Transverse colon (tissue), 4 donors: Measurements from ENCODE around the gene OR52I1. TPM values are rescaled to one million over a fixed set of nuclear protein-coding genes. Genes with fewer than 3 reads are reported as not detected.

Experiments used
- DNase-seq: peaks from one replicate; pipeline ENCODE4 v3.0.0-alpha.2; 2019
- H3K27ac ChIP-seq, 4 donors: fragments of 200-600 bp; sonication (generic); 2 replicates each; pipeline ENCODE4 v1.5.1; 2016 to 2018; ENCODE audit warnings: inconsistent platforms in 4 of 4
- H3K27me3 ChIP-seq: fragments of 200-600 bp; sonication (generic); 2 replicates; pipeline ENCODE4 v1.5.1; 2017; ENCODE audit warnings: inconsistent platforms
- H3K36me3 ChIP-seq, 4 donors: fragments of 200-600 bp; sonication (generic); 2 replicates each; pipeline ENCODE4 v1.5.1; 2017 to 2019; ENCODE audit warnings: inconsistent platforms in 4 of 4
- H3K4me1 ChIP-seq, 4 donors: fragments of 200-600 bp; sonication (generic); 2 replicates each; pipeline ENCODE4 v1.5.1; 2017 to 2020; ENCODE audit warnings: inconsistent platforms in 4 of 4
- H3K4me3 ChIP-seq, 4 donors: fragments of 200-600 bp; sonication (generic); 1 replicate in 1 of 4; 2 replicates in 3 of 4; pipeline versions ENCODE4 v1.5.1 to v1.6.1; 2017 to 2019; ENCODE audit warnings: inconsistent platforms in 4 of 4
- H3K9me3 ChIP-seq, 2 donors: fragments of 200-600 bp; sonication (generic); 2 replicates each; pipeline ENCODE4 v1.5.1; 2017 to 2019; ENCODE audit warnings: inconsistent platforms in 2 of 2
- EP300 ChIP-seq: sonication (generic); formaldehyde crosslinking; IDR thresholded peaks from one replicate; pipeline ENCODE4 v1.6.1; 2017; ENCODE audit warnings: antibody characterized with exemption, low read depth
- POLR2A ChIP-seq: fragments of 450-650 bp; IDR thresholded peaks from one replicate; pipeline ENCODE4 v1.6.1; 2016; ENCODE audit warnings: antibody characterized with exemption, mild to moderate bottlenecking, moderate library complexity
- POLR2AphosphoS5 ChIP-seq, 3 donors: sonication (generic); formaldehyde crosslinking; IDR thresholded peaks; one replicate each; pipeline ENCODE4 v1.6.1; 2016; ENCODE audit warnings: antibody characterized with exemption in 3 of 3
- WGBS, 2 donors: methylation state at CpG; one replicate each; pipeline ENCODE4 v1.1.5; 2018; ENCODE audit warnings: low coverage in 1 of 2; 5-methylcytosine and 5-hydroxymethylcytosine counted together
- in situ Hi-C, 4 donors: fragments of 200-750 bp; cut with MboI; loops; one replicate each; pipeline versions ENCODE4 v1.15.0 to v1.15.1; 2017; ENCODE audit warnings: low sequenced_read_pairs in 3 of 4, low pct_ligation_motif_present in 1 of 4, low pct_unique_long_range_greater_than_20kb in 1 of 4
- intact Hi-C: fragments of 100-400 bp; cut with DNase I; formaldehyde crosslinking; loops from one replicate; pipeline ENCODE4 v1.15.1; 2023; ENCODE audit warnings: low total_unique reads
- total RNA-seq, 4 donors: library from RNA; depleted of rRNA; stranded (reverse); fragments of >200 nt; gene quantifications; one replicate each; pipeline ENCODE4 v1.1.0, GENCODE V29; 2016
- TF ChIP-seq, protein P1 (sequence below), 5 experiments: fragments of 200-600 bp in 3 of 5; fragments of 450-650 bp in 2 of 5; sonication (generic) in 3 of 5; IDR thresholded peaks; 1 replicate in 2 of 5; 2 replicates in 3 of 5; pipeline ENCODE4 v1.5.1; 2016 to 2017; ENCODE audit warnings: antibody characterized with exemption in 5 of 5, inconsistent platforms in 3 of 5, mild to moderate bottlenecking in 2 of 5, moderate library complexity in 1 of 5

OR52I1 gene
- total RNA-seq, 4 donors from 2014 or later: not detected

DNA sequence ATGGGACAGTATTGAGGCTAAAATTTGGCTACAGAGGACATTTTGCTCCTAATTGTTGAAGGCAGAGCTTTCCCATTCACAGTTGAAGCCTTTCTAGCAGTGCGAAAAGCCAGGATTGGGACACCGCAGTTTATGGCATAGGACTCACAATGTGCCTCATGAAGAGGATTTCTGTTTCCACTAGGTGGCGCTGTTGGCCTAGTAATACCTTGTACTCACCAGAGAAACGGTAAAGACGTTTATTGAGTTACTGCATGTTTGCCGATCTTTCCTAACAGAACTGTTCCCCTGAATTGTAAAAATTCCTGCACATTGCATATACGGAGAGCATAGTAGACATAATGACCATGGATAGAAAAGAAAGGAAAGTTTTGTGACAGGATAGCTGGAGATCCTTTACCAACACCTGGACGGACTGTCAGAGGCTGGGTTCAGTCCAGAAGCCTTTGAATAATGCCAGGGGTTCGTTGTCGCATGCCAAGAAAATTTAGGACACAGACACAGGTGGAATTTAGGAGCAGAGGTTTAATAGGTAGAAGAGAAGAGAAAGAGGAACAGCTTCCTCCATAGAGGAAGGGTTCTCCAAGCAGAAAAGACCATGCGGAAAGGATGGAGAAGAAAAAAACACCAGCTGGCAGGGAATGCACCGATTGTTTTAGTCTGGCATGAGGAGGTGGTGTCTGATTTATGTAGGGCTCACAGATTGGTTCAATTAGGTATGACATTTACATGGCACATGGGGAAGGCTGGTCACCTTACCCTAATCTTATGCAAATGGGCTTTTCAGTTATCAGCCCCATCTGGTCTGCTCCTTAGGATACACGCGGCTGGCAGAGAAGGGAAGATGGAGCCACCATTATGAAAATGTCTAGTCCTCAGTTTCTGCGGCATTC is 32.6 kb downstream of the OR52I1 start:
- Histone ChIP-seq H3K4me1 (no peaks in the 10 kb centered on the region), H3K27ac (no peak overlapping the region), H3K27me3 (no peaks in the 10 kb centered on the region), H3K36me3 (no peaks in the 10 kb centered on the region), H3K4me3 (no peak overlapping the region), H3K9me3 (no peaks in the 10 kb centered on the region)
- intact Hi-C loops: loop anchor here (5.0 to 10.0 kb wide), 2 partner anchors 206 to 378 kb away; no protein-coding TSS in a partner anchor
- DNase-seq: peak; percentile 74
- TF ChIP-seq, protein P1, sequence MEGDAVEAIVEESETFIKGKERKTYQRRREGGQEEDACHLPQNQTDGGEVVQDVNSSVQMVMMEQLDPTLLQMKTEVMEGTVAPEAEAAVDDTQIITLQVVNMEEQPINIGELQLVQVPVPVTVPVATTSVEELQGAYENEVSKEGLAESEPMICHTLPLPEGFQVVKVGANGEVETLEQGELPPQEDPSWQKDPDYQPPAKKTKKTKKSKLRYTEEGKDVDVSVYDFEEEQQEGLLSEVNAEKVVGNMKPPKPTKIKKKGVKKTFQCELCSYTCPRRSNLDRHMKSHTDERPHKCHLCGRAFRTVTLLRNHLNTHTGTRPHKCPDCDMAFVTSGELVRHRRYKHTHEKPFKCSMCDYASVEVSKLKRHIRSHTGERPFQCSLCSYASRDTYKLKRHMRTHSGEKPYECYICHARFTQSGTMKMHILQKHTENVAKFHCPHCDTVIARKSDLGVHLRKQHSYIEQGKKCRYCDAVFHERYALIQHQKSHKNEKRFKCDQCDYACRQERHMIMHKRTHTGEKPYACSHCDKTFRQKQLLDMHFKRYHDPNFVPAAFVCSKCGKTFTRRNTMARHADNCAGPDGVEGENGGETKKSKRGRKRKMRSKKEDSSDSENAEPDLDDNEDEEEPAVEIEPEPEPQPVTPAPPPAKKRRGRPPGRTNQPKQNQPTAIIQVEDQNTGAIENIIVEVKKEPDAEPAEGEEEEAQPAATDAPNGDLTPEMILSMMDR (IDR thresholded peaks at IDR 0.05): peak; percentile 67 to 81 (median 68)
- no peak for TF ChIP-seq POLR2A
- WGBS, 2 donors: 44% methylated on average over 11 to 15 of the region's 15 CpGs
- in situ Hi-C loops: loop anchor here (25.0 kb wide), 2 partner anchors 211 to 386 kb away; partner anchors contain the start of gene OR51S1 (in 1 of the 4)

GRCh38 chr11:4636136-4636535 is 42.3 kb downstream of the OR52I1 start:
- no peak for DNase-seq
- in situ Hi-C loops: loop anchor here (10.0 to 25.0 kb wide), 3 partner anchors 201 to 376 kb away; partner anchors contain the start of gene OR51S1 (in 1 of the 4)
- Histone ChIP-seq H3K27me3 (peaks cover 3% of the 10 kb centered on the region), H3K4me3 (no peak overlapping the region), H3K27ac (no peak overlapping the region), H3K9me3 (no peaks in the 10 kb centered on the region), H3K4me1 (peaks cover 0 to 4% (median 0%) of the 10 kb centered on the region in 4 donors), H3K36me3 (no peaks in the 10 kb centered on the region)
- TF ChIP-seq, protein P1 (IDR thresholded peaks at IDR 0.05): no peak
- intact Hi-C loops: loop anchor here (5.0 kb wide), 1 partner anchor 191 kb away; no protein-coding TSS in a partner anchor
- 67 to 76% methylated on average over 2 of the region's 2 CpGs for WGBS, 2 donors

DNA sequence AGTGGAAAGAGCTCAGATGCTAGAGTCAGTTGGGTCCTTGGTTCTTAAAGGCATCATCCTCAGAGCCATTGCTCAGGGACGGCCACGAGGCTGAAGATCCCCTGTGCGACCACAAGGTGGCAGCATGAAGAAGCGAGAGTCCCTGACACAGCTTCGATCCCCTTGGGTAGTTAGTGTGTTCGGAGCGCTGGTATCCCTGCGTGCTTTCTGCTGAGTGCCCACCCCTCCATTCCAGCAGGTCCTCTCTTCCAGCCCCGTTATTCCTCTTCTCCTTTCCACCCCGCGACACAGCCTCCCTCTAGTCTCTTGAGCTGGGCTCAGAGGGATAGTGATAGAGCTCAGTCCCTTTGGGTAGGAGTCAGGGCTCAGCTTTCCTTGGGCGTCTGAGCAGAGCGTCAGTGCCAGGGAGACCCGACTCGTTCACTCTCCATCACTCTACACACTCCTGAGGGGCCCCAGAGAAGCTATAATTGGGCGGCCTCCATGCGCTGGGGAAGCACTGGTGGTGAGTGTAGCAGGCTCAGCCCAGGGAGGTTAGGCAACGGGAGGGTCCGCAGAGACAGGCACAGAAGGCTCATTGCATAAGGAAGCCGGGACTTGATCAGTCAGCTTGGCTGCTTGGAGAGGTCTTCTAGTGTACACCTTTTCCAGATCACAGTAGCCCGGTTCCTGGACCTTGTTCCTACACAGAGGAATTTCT is 43.3 kb downstream of the OR52I1 start, which contains the start of gene OR51D1:
TSS of gene OR51D1 (plus strand) at position 516 of the 700 bp plus-strand sequence. CDS start 2,314 bp downstream, outside the sequence.
- TF ChIP-seq EP300: no peak
- TF ChIP-seq, protein P1 (IDR thresholded peaks at IDR 0.05): peak; percentile 74 to 90 (median 84)
- Histone ChIP-seq H3K4me1 (peaks cover 0 to 4% (median 0%) of the 10 kb centered on the region in 4 donors), H3K36me3 (no peaks in the 10 kb centered on the region), H3K27me3 (peaks cover 3% of the 10 kb centered on the region), H3K9me3 (no peaks in the 10 kb centered on the region), H3K27ac (no peak within 1 kb of the TSS), H3K4me3 (peak within 1 kb of the TSS in 2 of 4 donors; percentile 4 to 15)
- WGBS, 2 donors: 37% methylated on average over 21 of the region's 21 CpGs; no CpG with 5 or more reads in 1 of the 2 donors
- in situ Hi-C loops: loop anchor here (10.0 to 25.0 kb wide), 3 partner anchors 200 to 375 kb away; partner anchors contain the start of gene OR51S1 (in 1 of the 4)
- intact Hi-C loops: loop anchor here (5.0 kb wide), 1 partner anchor 190 kb away; no protein-coding TSS in a partner anchor
- DNase-seq: peak; percentile 77

GRCh38 chr11:4637662-4638047 is 43.8 kb downstream of the OR52I1 start:
- H3K4me3 ChIP-seq: no peak overlapping the region
- TF ChIP-seq, protein P1 (IDR thresholded peaks at IDR 0.05): no peak
- TF ChIP-seq POLR2AphosphoS5 (IDR thresholded peaks at IDR 0.05) (no peak), POLR2A (no peak), EP300 (no peak)
- whole genome bisulfite sequencing, 2 donors: 76 to 79% methylated on average over 3 of the region's 3 CpGs
- peaks cover 3% of the 10 kb centered on the region for H3K27me3 ChIP-seq
- no peaks in the 10 kb centered on the region for H3K9me3 ChIP-seq
- H3K4me1 ChIP-seq: peaks cover 0 to 4% (median 0%) of the 10 kb centered on the region in 4 donors
- no peaks in the 10 kb centered on the region for H3K36me3 ChIP-seq
- intact Hi-C loops (loop anchor here (5.0 kb wide), 1 partner anchor 190 kb away; no protein-coding TSS in a partner anchor), in situ Hi-C loops (loop anchor here (10.0 to 25.0 kb wide), 3 partner anchors 200 to 375 kb away; partner anchors contain the start of gene OR51S1 (in 1 of the 4))
- no peak for DNase-seq
- H3K27ac ChIP-seq: no peak overlapping the region
